ENCODE results near the gene CYP3A7. TPM values are rescaled to one million over a fixed set of nuclear protein-coding genes. Genes with fewer than 3 reads are reported as not detected.

The CYP3A7 gene
- total RNA-seq, 4 donors from 2014 or later: 0.22 TPM; not detected in 3

- TF ChIP-seq POLR2A (IDR thresholded peaks at IDR 0.05): no peak
- no peak for TF ChIP-seq CTCF (IDR thresholded peaks at IDR 0.05)
- no peak for TF ChIP-seq EP300 (IDR thresholded peaks at IDR 0.05)
- Histone ChIP-seq H3K27me3 (no peaks in the 10 kb centered on the region), H3K4me1 (no peaks in the 10 kb centered on the region), H3K4me3 (no peak overlapping the region), H3K36me3 (peaks cover 0 to 9% (median 0%) of the 10 kb centered on the region in 3 donors), H3K27ac (no peak overlapping the region), H3K9me3 (peaks cover 0 to 40% (median 0%) of the 10 kb centered on the region in 4 donors)
- no peak for DNase-seq (ENCODE audit: low spot score in 2 of 2)
- 93 to 96% methylated on average over 9 of the region's 9 CpGs for WGBS, 2 donors
These were observed 49.8 kb downstream of the CYP3A7 start for GRCh38 chr7:99685129-99685758.

- no peak for DNase-seq (ENCODE audit: low spot score in 2 of 2)
- peak within 1 kb of the TSS in 1 of 4 donors; percentile 7 for H3K4me3 ChIP-seq
- peaks cover 0 to 26% (median 0%) of the 10 kb centered on the region in 4 donors for H3K9me3 ChIP-seq
- H3K27me3 ChIP-seq: no peaks in the 10 kb centered on the region
- TF ChIP-seq POLR2A (IDR thresholded peaks at IDR 0.05): no peak
- H3K27ac ChIP-seq: peak within 1 kb of the TSS in 1 of 4 donors; percentile 43
- WGBS, 2 donors: 74 to 80% methylated on average over 10 of the region's 10 CpGs
- no peaks in the 10 kb centered on the region for H3K4me1 ChIP-seq
- peaks cover 0 to 6% (median 0%) of the 10 kb centered on the region in 3 donors for H3K36me3 ChIP-seq
These were observed 55.4 kb downstream of the CYP3A7 start, which contains the start of gene CYP3A5 for GRCh38 chr7:99679400-99680191. TSS of gene CYP3A5 (minus strand) at chr7:99679996. CDS start at chr7:99679896, 100 bp downstream.

- no peak for DNase-seq (ENCODE audit: low spot score in 2 of 2)
- Histone ChIP-seq H3K4me1 (no peaks in the 10 kb centered on the region), H3K4me3 (peak overlapping the region in 1 of 4 donors; percentile 7), H3K9me3 (peaks cover 0 to 26% (median 0%) of the 10 kb centered on the region in 4 donors), H3K36me3 (peaks cover 0 to 6% (median 0%) of the 10 kb centered on the region in 3 donors), H3K27me3 (no peaks in the 10 kb centered on the region), H3K27ac (peak overlapping the region in 1 of 4 donors; percentile 43)
- 58 to 60% methylated on average over 4 of the region's 4 CpGs for WGBS, 2 donors
- TF ChIP-seq POLR2A (IDR thresholded peaks at IDR 0.05) (no peak), CTCF (IDR thresholded peaks at IDR 0.05) (no peak), EP300 (IDR thresholded peaks at IDR 0.05) (no peak)
These were observed 56.0 kb downstream of the CYP3A7 start for GRCh38 chr7:99679032-99679399.

- DNase-seq (ENCODE audit: low spot score in 2 of 2): no peak
- Histone ChIP-seq H3K4me1 (no peaks in the 10 kb centered on the region), H3K27ac (no peak overlapping the region), H3K4me3 (no peak overlapping the region), H3K36me3 (peaks cover 0 to 6% (median 0%) of the 10 kb centered on the region in 3 donors), H3K27me3 (no peaks in the 10 kb centered on the region), H3K9me3 (peaks cover 0 to 26% (median 0%) of the 10 kb centered on the region in 4 donors)
- TF ChIP-seq EP300 (IDR thresholded peaks at IDR 0.05) (no peak), POLR2A (IDR thresholded peaks at IDR 0.05) (no peak), CTCF (IDR thresholded peaks at IDR 0.05) (no peak)
- 78 to 89% methylated on average over 2 of the region's 2 CpGs for WGBS, 2 donors
These were observed 57.3 kb downstream of the CYP3A7 start for GRCh38 chr7:99677648-99678045.

- no peak for DNase-seq (ENCODE audit: low spot score in 2 of 2)
- TF ChIP-seq CTCF (IDR thresholded peaks at IDR 0.05): no peak
- no peak for TF ChIP-seq EP300 (IDR thresholded peaks at IDR 0.05)
- no peak for TF ChIP-seq POLR2A (IDR thresholded peaks at IDR 0.05)
- no peaks in the 10 kb centered on the region for H3K4me1 ChIP-seq
These were observed 57.9 kb downstream of the CYP3A7 start for GRCh38 chr7:99677013-99677647.

More at GRCh38 chr7:99677013-99677647, 57.9 kb downstream of the CYP3A7 start:
- H3K4me3 ChIP-seq: no peak overlapping the region
- H3K27ac ChIP-seq: no peak overlapping the region
- WGBS, 2 donors: 88 to 93% methylated on average over 4 of the region's 4 CpGs
- peaks cover 0 to 6% (median 0%) of the 10 kb centered on the region in 3 donors for H3K36me3 ChIP-seq
- H3K27me3 ChIP-seq: no peaks in the 10 kb centered on the region
- H3K9me3 ChIP-seq: peaks cover 0 to 21% (median 0%) of the 10 kb centered on the region in 4 donors
